B cell (primary cell): ENCODE results near the gene OR4Q3. TPM values are rescaled to one million over a fixed set of nuclear protein-coding genes. Genes with fewer than 3 reads are reported as not detected.
"Not testable (repeated sequence)": the region's sequence is repeated elsewhere in the genome, so short reads cannot be mapped to it uniquely, and the experiment has no call there.

ENCODE experiments used
- ATAC-seq: fragments of 200-7000 bp; cut with Tn5 transposase; one replicate; pipeline ENCODE4 v1.10.0; 2021; ENCODE audit warnings: low read depth, mild to moderate bottlenecking, moderate number of reproducible peaks, moderate library complexity
- CTCF ChIA-PET: fragments of 350-600 bp; sonication (Branson Sonifier 250); formaldehyde crosslinking; loops from one replicate; lab custom pipeline; 2021; ENCODE audit warnings: antibody characterized with exemption, inconsistent platforms; lab: Charles Lee
- POLR2A ChIA-PET: fragments of 350-600 bp; sonication (Branson Sonifier 250); formaldehyde crosslinking; loops from one replicate; lab custom pipeline; 2021; ENCODE audit warnings: antibody characterized with exemption; lab: Charles Lee
- DNase-seq: peaks from one replicate; pipeline ENCODE4 v3.0.0; 2013
- H2AFZ ChIP-seq: 2 replicates; pipeline ENCODE4 v1.6.1; 2012; ENCODE audit warnings: mild to moderate bottlenecking, low read depth, low read length; ENCODE audit not compliant: insufficient read depth, poor library complexity, severe bottlenecking
- H3K27ac ChIP-seq, 2 donors: 1 replicate in 1 of 2; 2 replicates in 1 of 2; pipeline ENCODE4 v1.5.1; 2012 to 2013; ENCODE audit warnings: low read length in 2 of 2, mild to moderate bottlenecking in 2 of 2, moderate library complexity in 1 of 2
- H3K27me3 ChIP-seq, 4 experiments: fragments of 200-600 bp in 1 of 4; sonication (generic) in 1 of 4; replicated peaks in 1 of 4; 1 replicate in 2 of 4; 2 replicates in 2 of 4; pipeline versions ENCODE4 v1.6.1 to v1.7.0; 2013 to 2016; ENCODE audit warnings: low read length in 3 of 4, mild to moderate bottlenecking in 2 of 4, mixed read lengths in 1 of 4, moderate library complexity in 1 of 4; ENCODE audit not compliant: insufficient read depth in 4 of 4, control insufficient read depth in 3 of 4; ENCODE audit errors: control extremely low read depth in 1 of 4
- H3K36me3 ChIP-seq, 2 experiments: replicated peaks in 1 of 2; 1 replicate in 1 of 2; 2 replicates in 1 of 2; pipeline versions ENCODE4 v1.6.1 to v1.7.1; 2013; ENCODE audit warnings: low read length in 1 of 2; ENCODE audit not compliant: insufficient read depth in 2 of 2, control insufficient read depth in 1 of 2; ENCODE audit errors: control extremely low read depth in 1 of 2, extremely low read depth in 1 of 2
- H3K4me1 ChIP-seq, 2 donors: fragments of 200-600 bp in 1 of 2; sonication (generic) in 1 of 2; 1 replicate in 1 of 2; 2 replicates in 1 of 2; pipeline versions ENCODE4 v1.5.1 to v1.6.1; 2013 to 2017; ENCODE audit warnings: low read length in 2 of 2; ENCODE audit not compliant: control insufficient read depth in 2 of 2, insufficient read depth in 2 of 2
- H3K4me2 ChIP-seq: replicated peaks from 2 replicates; pipeline ENCODE3; 2012; ENCODE audit warnings: mild to moderate bottlenecking, low read depth, low read length; ENCODE audit not compliant: poor library complexity, severe bottlenecking
- H3K4me3 ChIP-seq, 5 experiments: fragments of 200-600 bp in 1 of 5; sonication (generic) in 1 of 5; 1 replicate in 3 of 5; 2 replicates in 2 of 5; pipeline versions ENCODE4 v1.5.1 to v1.7.0; 2011 to 2016; ENCODE audit warnings: low read length in 4 of 5, mild to moderate bottlenecking in 4 of 5, low read depth in 2 of 5, control low read depth in 1 of 5, moderate library complexity in 1 of 5; ENCODE audit not compliant: insufficient read depth in 1 of 5; ENCODE audit errors: control extremely low read depth in 1 of 5, extremely low read depth in 1 of 5
- H3K79me2 ChIP-seq: fragments of 200-600 bp; sonication (generic); one replicate; pipeline ENCODE4 v1.6.0; 2016; ENCODE audit warnings: low read length; ENCODE audit not compliant: control insufficient read depth, insufficient read depth
- H3K9ac ChIP-seq: fragments of 200-600 bp; sonication (generic); 2 replicates; pipeline ENCODE4 v1.6.1; 2017; ENCODE audit warnings: mild to moderate bottlenecking, low read length, moderate library complexity
- H3K9me3 ChIP-seq, 3 donors: one replicate each; pipeline versions ENCODE4 v1.6.1 to v1.7.1; 2013; ENCODE audit warnings: low read length in 2 of 3; ENCODE audit not compliant: control insufficient read depth in 2 of 3, insufficient read depth in 1 of 3; ENCODE audit errors: control extremely low read depth in 1 of 3
- H4K20me1 ChIP-seq: 2 replicates; pipeline ENCODE4 v1.6.0; 2012; ENCODE audit warnings: mild to moderate bottlenecking, low read length; ENCODE audit not compliant: insufficient read depth, control insufficient read depth, poor library complexity, severe bottlenecking
- H3K27ac Mint-ChIP-seq: one replicate; pipeline ENCODE4 v1.8.0; 2021; ENCODE audit warnings: mixed read lengths
- H3K27me3 Mint-ChIP-seq: one replicate; pipeline ENCODE4 v1.8.0; 2021; ENCODE audit warnings: mixed read lengths
- H3K4me1 Mint-ChIP-seq: one replicate; pipeline ENCODE4 v1.8.0; 2021; ENCODE audit warnings: mixed read lengths
- H3K4me3 Mint-ChIP-seq: one replicate; pipeline ENCODE4 v1.8.0; 2021; ENCODE audit warnings: mixed read lengths
- H3K9me3 Mint-ChIP-seq: one replicate; pipeline ENCODE4 v1.8.0; 2022; ENCODE audit warnings: mixed read lengths; ENCODE audit not compliant: insufficient read depth
- CTCF ChIP-seq: fragments of 200-600 bp; IDR thresholded peaks from one replicate; pipeline ENCODE4 v1.8.0; 2022; ENCODE audit warnings: antibody characterized with exemption, mild to moderate bottlenecking
- EZH2 ChIP-seq: IDR thresholded peaks from 2 replicates; pipeline ENCODE4 v1.6.1; 2012; ENCODE audit warnings: borderline replicate concordance, low read depth, mild to moderate bottlenecking, moderate library complexity, low read length; ENCODE audit not compliant: insufficient read depth, poor library complexity, severe bottlenecking
- WGBS: methylation state at CpG from one replicate; pipeline ENCODE4 v1.1.5; 2013; ENCODE audit warnings: missing lambda C conversion rate; ENCODE audit not compliant: insufficient coverage; 5-methylcytosine and 5-hydroxymethylcytosine counted together
- intact Hi-C: fragments of 100-400 bp; cut with micrococcal nuclease; formaldehyde crosslinking; loops from one replicate; pipeline ENCODE4 v1.10.0; 2022
- polyA plus RNA-seq: library from polyadenylated mRNA; depleted of rRNA; stranded (reverse); fragments of >200 nt; gene quantifications from 2 replicates; pipeline ENCODE4 v1.2.3, GENCODE V29; 2012
- total RNA-seq, 2 donors: library from RNA; stranded (reverse); fragments of 120-200 nt in 1 of 2; gene quantifications; 1 replicate in 1 of 2; 2 replicates in 1 of 2; pipeline versions ENCODE4 v1.2.3 to v1.2.4, GENCODE V29; 2013 to 2022

OR4Q3 gene
- total and polyA plus RNA-seq, 2 donors (not counting 1 experiment from before 2014, with no cell fraction given): not detected

- Histone ChIP-seq H3K27ac (no peak overlapping the region), H3K4me1 (no peaks in the 10 kb centered on the region), H3K4me3 (no peak overlapping the region), H3K4me2 (no peak overlapping the region), H3K9ac (no peak overlapping the region), H3K27me3 (no peaks in the 10 kb centered on the region), H2AFZ (no peak overlapping the region), H4K20me1 (no peaks in the 10 kb centered on the region), H3K9me3 (no peaks in the 10 kb centered on the region), H3K36me3 (no peaks in the 10 kb centered on the region), H3K79me2 (no peaks in the 10 kb centered on the region)
- no peaks in the 10 kb centered on the region for H3K27me3 Mint-ChIP-seq
- H3K27ac Mint-ChIP-seq: no peak overlapping the region
- intact Hi-C loops: no loop called here
- ChIA-PET CTCF (no interaction called here), POLR2A (no interaction called here)
- H3K9me3 Mint-ChIP-seq: no peaks in the 10 kb centered on the region
- no peaks in the 10 kb centered on the region for H3K4me1 Mint-ChIP-seq
- TF ChIP-seq CTCF (no peak), EZH2 (no peak)
- DNase-seq (no peak), ATAC-seq (no peak)
- no CpG with 5 or more reads among the region's 2 CpGs for WGBS
- no peak overlapping the region for H3K4me3 Mint-ChIP-seq
Observed at GRCh38 chr14:19754172-19754571, 10.8 kb downstream of the OR4Q3 start.

DNA sequence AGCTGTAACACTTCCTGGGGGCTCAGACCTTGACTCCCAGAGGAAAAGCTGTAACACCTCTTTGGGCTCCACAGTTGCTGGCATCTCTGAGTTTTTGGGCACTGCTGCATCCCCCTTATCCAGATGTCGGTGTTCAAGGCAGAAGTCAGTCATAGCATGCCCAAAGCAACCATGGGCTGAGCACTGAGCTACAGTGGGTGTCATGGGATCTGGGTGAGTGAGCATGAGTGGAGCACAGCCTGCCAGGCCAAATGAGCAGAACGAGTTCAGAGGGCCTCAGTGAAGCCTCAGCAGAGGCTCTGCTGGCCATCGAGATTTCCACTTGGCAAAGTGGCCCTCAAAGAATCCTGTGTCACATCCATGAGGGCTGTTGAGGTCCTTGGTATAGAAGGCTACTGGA, 28.1 kb downstream of the OR4Q3 start:
- H3K27me3 ChIP-seq, CTCF ChIA-PET, H3K4me3 Mint-ChIP-seq, H3K4me3 ChIP-seq, H3K27ac Mint-ChIP-seq, ATAC-seq, H3K4me1 ChIP-seq, H3K27ac ChIP-seq, H3K27me3 Mint-ChIP-seq, H3K36me3 ChIP-seq, H3K9me3 Mint-ChIP-seq, H3K9ac ChIP-seq, H3K4me2 ChIP-seq, H3K79me2 ChIP-seq, H3K4me1 Mint-ChIP-seq, H2AFZ ChIP-seq, H4K20me1 ChIP-seq, DNase-seq, intact Hi-C loops: not testable (repeated sequence)
- H3K9me3 ChIP-seq: peaks cover 1 to 12% (median 11%) of the 10 kb centered on the region in 3 donors
- 70% methylated on average over 3 of the region's 3 CpGs for WGBS
- POLR2A ChIA-PET: interaction anchor here (0.7 kb wide), 1 partner anchor 11 kb away, joined by 3 read pairs; no protein-coding TSS in a partner anchor
